ENCODE data around the gene AKNA. TPM values are rescaled to one million over a fixed set of nuclear protein-coding genes. Genes with fewer than 3 reads are reported as not detected.

Gene AKNA
- total and polyA plus RNA-seq, 2 donors (not counting 1 experiment from before 2014, with no cell fraction given): 178 to 407 TPM

DNA sequence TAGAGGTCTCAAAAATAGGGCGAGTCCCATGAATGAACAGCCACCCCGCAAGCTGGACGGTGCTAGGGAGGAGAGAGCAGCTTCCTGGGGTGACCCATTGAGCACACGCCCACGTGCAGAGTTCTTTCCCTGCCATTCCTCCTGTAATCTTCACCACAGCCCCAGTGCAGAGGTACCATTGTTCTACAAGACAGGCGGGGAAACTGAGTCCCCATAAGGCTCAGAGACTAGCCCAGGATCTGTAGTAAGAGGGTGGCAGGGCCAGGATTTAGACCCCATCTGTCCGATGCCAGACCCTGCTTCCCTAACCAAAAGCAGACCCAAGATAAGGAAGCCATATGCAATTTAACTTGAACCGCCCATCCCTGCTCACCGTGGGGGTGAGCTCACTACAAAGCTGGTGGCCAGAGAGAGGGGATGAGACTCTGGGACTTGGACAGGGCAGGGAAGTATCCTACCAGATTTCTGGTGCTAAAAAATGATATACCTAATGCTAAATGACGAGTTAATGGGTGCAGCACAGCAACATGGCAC, 101.6 kb downstream of the AKNA start:
- H3K79me2 ChIP-seq (ENCODE audit: control insufficient read depth, insufficient read depth, low read length): no peaks in the 10 kb centered on the region
- no peak for DNase-seq
- intact Hi-C loops (cut with micrococcal nuclease): no loop called here

More for the DNA sequence above, 101.6 kb downstream of the AKNA start:
- no peak overlapping the region for H3K4me2 ChIP-seq (replicated peaks; ENCODE audit: low read depth, low read length, poor library complexity, severe bottlenecking)
- H3K36me3 ChIP-seq (replicated peaks in 1 of 2; ENCODE audit: control extremely low read depth in 1 of 2, control insufficient read depth in 1 of 2, extremely low read depth in 1 of 2, insufficient read depth in 2 of 2, low read length in 1 of 2): no peaks in the 10 kb centered on the region
- WGBS (ENCODE audit: insufficient coverage): 75% methylated on average over 5 of the region's 10 CpGs
- no peak overlapping the region for H3K27ac ChIP-seq (ENCODE audit: low read length in 2 of 2)
- H2AFZ ChIP-seq (ENCODE audit: insufficient read depth, low read depth, low read length, poor library complexity, severe bottlenecking): no peak overlapping the region
- POLR2A ChIA-PET: no interaction called here
- peaks cover 0 to 3% (median 0%) of the 10 kb centered on the region in 4 experiments for H3K27me3 ChIP-seq (replicated peaks in 1 of 4; ENCODE audit: control extremely low read depth in 1 of 4, control insufficient read depth in 3 of 4, insufficient read depth in 4 of 4, low read length in 3 of 4)
- no peaks in the 10 kb centered on the region for H3K9me3 Mint-ChIP-seq (ENCODE audit: insufficient read depth)
- H3K4me1 Mint-ChIP-seq: no peaks in the 10 kb centered on the region
- H3K9me3 ChIP-seq (ENCODE audit: control extremely low read depth in 1 of 3, control insufficient read depth in 2 of 3, insufficient read depth in 1 of 3, low read length in 2 of 3): no peaks in the 10 kb centered on the region
- H3K27ac Mint-ChIP-seq: no peak overlapping the region
- no peak for TF ChIP-seq CTCF (IDR thresholded peaks at IDR 0.05)
- no peak for TF ChIP-seq EZH2 (IDR thresholded peaks at IDR 0.05; ENCODE audit: borderline replicate concordance, insufficient read depth, low read depth, low read length, poor library complexity, severe bottlenecking)
- no peak overlapping the region for H3K9ac ChIP-seq (ENCODE audit: low read length)
- ATAC-seq (ENCODE audit: low read depth): no peak
- H3K4me3 ChIP-seq (ENCODE audit: control extremely low read depth in 1 of 5, extremely low read depth in 1 of 5, insufficient read depth in 1 of 5, low read depth in 2 of 5, low read length in 4 of 5): no peak overlapping the region
- no peaks in the 10 kb centered on the region for H4K20me1 ChIP-seq (ENCODE audit: control insufficient read depth, insufficient read depth, low read length, poor library complexity, severe bottlenecking)
- H3K4me1 ChIP-seq (ENCODE audit: control insufficient read depth in 2 of 2, insufficient read depth in 2 of 2, low read length in 2 of 2): peaks cover 0 to 3% of the 10 kb centered on the region in 2 donors
- CTCF ChIA-PET: no interaction called here
- no peak overlapping the region for H3K4me3 Mint-ChIP-seq
- H3K27me3 Mint-ChIP-seq: peaks cover 5% of the 10 kb centered on the region
